Activated T-cell treated with anti-CD3 and anti-CD28 coated beads, Interleukin-2, amount 50 U/mL, for 24 hours (primary cell): ENCODE results near the gene PDE9A.

Experiments
- DNase-seq: peaks from one replicate; pipeline ENCODE4 v3.0.0-alpha.2; 2020
- H3K27ac Mint-ChIP-seq: 2 replicates; pipeline ENCODE4 v1.8.0; 2020; ENCODE audit warnings: mild to moderate bottlenecking, mixed read lengths
- H3K27me3 Mint-ChIP-seq: 2 replicates; pipeline ENCODE4 v1.8.0; 2020; ENCODE audit warnings: mixed read lengths
- H3K36me3 Mint-ChIP-seq: 2 replicates; pipeline ENCODE4 v1.8.0; 2020; ENCODE audit warnings: low read depth, mixed read lengths
- H3K4me1 Mint-ChIP-seq: 2 replicates; pipeline ENCODE4 v1.8.0; 2020; ENCODE audit warnings: low read depth, mixed read lengths
- H3K4me3 Mint-ChIP-seq: 2 replicates; pipeline ENCODE4 v1.8.0; 2020; ENCODE audit warnings: mild to moderate bottlenecking, moderate library complexity, mixed read lengths
- H3K9me3 Mint-ChIP-seq: 2 replicates; pipeline ENCODE4 v1.8.0; 2020; ENCODE audit warnings: mixed read lengths

Gene PDE9A

DNA sequence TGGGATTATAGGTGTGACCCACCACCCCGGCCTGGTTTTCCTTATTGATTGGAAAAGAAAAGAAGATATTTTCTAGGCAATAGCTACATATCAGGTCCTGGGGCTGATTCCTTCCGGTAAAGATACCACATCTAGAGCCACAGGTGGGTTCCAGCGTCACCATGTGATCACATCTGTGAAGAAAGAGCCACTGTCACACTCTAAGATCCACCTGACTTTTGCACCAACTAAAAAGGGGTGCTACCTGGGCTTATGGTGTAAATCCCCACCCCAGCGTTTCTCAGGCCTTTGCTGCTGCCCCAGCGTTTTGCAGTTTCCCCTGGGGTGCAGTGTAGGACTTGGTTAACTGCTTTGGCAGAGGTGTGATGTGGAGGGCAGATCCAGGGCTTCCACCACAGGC is 22.3 kb upstream of the PDE9A start:
- no peaks in the 10 kb centered on the region for H3K9me3 Mint-ChIP-seq
- H3K4me3 Mint-ChIP-seq, result no peak overlapping the region
- H3K36me3 Mint-ChIP-seq, result no peaks in the 10 kb centered on the region
- H3K27ac Mint-ChIP-seq, result no peak overlapping the region
- no peaks in the 10 kb centered on the region for H3K27me3 Mint-ChIP-seq
- H3K4me1 Mint-ChIP-seq, result peaks cover 2% of the 10 kb centered on the region
- no peak for DNase-seq

DNA sequence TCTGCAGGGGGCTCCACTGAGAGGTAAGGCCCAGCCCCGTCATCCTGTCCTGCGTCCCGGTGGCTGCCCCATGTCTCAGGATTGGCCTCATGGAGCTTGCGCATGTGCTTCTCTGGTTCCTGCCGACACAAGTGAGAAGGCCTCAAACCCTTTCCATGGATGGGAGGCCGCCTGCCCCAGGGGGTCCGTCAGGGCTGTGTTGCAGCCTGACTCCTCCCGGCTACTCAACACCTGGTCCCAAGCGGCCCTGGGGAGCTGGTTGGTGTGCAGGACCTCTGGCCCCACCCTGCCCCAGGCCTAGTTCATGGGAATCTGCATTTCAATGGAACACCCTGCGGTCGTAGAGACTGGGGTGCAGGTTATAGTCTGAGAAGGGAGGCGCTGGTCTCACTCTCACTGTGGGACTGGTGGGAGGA is 21.1 kb upstream of the PDE9A start:
- Mint-ChIP-seq H3K36me3 (no peaks in the 10 kb centered on the region), H3K4me1 (peaks cover 2% of the 10 kb centered on the region), H3K9me3 (no peaks in the 10 kb centered on the region), H3K27me3 (no peaks in the 10 kb centered on the region), H3K4me3 (no peak overlapping the region), H3K27ac (no peak overlapping the region)
- DNase-seq, result no peak

DNA sequence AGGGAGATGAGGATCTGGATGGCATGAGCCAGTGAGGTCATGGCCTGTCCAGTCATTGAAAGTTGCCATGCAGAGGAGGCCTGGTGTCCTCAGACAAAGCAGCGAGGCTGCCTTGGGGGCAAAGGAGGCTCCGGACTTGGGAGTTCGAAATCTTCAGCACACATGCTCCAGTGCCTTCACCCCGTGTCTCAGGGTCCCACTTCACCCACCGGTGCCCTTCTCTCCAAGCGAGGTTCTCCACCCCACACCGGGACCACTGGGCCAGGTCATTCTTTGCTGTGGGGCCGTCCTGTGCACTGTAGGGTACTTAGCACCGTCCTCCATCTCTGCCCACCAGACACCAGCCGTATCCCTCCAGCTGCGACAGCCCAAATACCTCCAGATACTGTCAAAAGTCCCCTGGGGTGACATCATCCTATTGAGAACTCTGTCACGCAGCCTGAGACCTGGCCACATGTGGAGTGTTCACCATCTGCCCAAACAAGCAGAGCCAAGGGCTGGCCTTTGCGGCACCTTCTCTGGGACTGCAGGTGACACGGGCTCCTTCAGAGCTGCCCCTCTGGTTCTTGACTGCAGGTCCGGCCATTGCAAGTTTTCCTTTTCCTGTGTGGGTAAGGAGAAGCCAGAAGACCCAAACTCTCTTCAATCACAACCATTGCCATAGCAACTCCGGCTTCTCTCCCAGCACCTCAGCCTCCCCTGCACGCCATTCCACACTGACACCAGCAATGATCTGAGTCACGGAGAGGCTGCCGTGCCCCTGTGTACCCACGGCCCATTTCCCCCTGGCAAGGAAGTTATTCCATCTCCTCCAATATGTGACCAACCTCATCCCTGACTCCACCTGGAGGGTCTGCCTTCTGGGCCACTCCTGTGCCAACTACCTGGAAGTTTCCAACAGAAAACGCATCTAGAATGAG is 20.4 kb upstream of the PDE9A start:
- H3K36me3 Mint-ChIP-seq, result no peaks in the 10 kb centered on the region
- no peaks in the 10 kb centered on the region for H3K9me3 Mint-ChIP-seq
- DNase-seq, result no peak
- no peaks in the 10 kb centered on the region for H3K27me3 Mint-ChIP-seq
- H3K4me1 Mint-ChIP-seq, result peaks cover 2% of the 10 kb centered on the region
- no peak overlapping the region for H3K27ac Mint-ChIP-seq
- no peak overlapping the region for H3K4me3 Mint-ChIP-seq

DNA sequence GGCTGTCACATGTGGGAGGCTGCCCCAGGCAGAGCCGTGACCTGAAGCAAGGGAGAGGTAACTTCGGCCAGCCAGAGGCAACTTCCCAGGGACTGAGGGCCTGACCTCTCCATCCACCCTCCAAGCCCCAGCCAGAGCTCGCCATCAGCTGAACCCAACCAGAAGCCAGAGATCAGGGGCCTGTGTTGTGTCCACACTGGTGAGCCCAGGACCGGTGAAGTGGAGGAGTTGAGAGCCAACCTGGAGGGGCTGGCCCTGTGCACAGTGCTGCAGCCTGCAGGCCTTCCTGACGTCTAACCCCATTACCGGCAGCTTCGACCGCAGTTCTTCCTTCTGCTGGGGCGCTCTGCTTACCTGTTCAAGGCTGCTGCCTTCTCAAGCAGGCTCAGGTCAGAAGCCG is 19.6 kb upstream of the PDE9A start:
- Mint-ChIP-seq H3K27ac (no peak overlapping the region), H3K27me3 (no peaks in the 10 kb centered on the region), H3K9me3 (no peaks in the 10 kb centered on the region), H3K4me1 (peaks cover 2% of the 10 kb centered on the region), H3K36me3 (no peaks in the 10 kb centered on the region), H3K4me3 (no peak overlapping the region)
- no peak for DNase-seq

DNA sequence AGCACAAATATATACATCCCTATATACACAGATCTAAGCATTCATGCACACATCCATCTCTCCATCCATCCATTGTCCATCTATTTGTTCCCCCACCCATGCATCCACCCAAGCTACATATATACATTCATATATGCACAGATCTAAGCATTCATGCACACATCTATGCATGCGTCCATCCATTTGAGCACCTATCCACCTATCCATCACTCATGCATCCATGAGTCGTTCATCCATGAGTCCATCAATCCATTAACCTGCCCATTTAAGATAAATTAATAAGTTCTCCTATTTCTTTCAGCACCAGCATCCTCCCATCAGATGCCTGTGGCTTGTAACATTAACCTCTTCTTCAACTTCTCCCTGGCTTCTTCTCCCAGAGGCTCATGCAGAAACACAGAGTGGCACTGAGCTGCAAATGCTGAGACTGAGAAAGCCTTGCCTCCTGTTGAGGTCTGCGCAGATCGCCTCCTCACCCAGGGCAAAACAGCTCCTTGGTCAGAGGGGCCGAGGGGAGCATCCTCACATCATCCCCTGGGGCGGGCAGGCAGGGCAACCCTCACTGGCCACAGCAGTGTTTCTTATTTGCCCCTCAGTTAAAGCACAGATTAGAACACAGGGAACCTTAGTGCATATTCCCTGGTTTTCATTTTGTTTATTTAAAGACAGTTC is 17.4 kb upstream of the PDE9A start:
- Mint-ChIP-seq H3K4me3 (no peak overlapping the region), H3K4me1 (no peaks in the 10 kb centered on the region), H3K27ac (no peak overlapping the region), H3K9me3 (no peaks in the 10 kb centered on the region), H3K36me3 (no peaks in the 10 kb centered on the region), H3K27me3 (no peaks in the 10 kb centered on the region)
- DNase-seq, result no peak

DNA sequence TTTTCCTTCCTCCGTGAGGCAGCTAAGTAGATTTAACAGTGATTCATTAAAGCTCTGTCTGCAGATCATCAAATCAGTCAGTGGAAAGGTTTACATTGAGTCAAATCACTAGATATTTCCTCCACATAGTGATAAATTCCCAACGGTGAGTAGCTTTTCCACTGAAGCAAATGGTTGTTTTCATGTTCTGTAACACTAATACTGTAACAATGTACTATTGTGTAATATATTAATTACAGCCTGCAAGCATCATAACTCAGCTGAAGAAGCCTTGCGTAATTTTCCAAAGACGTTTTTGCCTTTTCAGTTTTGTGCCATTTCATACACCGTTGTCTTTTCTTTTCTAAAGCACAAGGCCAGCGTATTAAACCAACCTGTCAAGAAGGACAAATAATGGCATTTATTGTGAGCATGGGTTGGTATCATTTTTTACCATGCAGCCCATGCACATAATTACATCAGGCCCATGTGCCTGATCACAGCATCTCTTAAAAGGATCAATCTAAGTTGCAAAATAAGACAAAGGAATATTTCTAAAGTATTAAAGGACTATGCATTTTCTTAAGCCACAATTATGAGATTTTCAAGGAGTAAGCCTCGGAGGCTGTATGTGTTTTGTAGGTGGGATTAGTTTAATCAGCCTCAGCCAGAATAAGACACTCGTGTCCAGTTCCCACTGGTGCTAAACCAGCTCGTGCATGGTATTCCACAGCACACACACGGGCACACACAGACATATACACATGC is 16.7 kb upstream of the PDE9A start:
- H3K9me3 Mint-ChIP-seq, result no peaks in the 10 kb centered on the region
- H3K4me3 Mint-ChIP-seq, result no peak overlapping the region
- H3K27me3 Mint-ChIP-seq, result no peaks in the 10 kb centered on the region
- no peak for DNase-seq
- no peak overlapping the region for H3K27ac Mint-ChIP-seq
- no peaks in the 10 kb centered on the region for H3K36me3 Mint-ChIP-seq
- no peaks in the 10 kb centered on the region for H3K4me1 Mint-ChIP-seq

DNA sequence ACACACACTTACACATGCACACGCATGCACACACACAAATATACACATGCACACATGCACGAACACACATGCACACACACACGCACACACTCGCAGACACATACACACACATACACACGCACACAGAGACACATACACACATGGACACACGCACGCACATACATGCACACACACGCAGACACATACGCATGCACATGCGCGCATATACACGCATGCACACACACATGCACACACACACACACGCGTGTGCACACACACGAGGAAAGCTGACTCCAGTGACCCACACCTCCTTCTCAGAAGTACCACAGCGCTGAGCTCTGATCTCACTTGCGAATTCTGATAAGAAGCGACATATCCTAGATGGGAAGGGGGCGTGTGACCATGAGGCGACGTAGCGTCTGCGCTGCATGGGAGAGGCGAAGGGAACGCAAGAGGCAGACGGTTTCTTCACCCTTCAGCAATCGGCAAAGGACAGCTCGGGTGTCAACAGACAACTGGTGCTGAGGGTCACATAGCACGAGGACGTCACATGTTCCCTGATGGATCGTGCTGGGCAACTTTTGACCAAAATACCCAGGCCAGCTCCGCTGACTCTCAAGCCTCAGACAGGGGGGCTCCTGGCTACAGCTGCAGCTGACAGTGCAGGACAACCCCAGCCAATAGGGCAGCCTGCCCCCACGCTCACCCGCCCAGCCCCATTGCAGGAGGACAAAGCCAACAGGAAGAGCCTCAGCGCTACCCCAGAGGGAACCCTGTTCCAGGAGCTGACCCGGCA is 16.0 kb upstream of the PDE9A start:
- H3K4me3 Mint-ChIP-seq, result no peak overlapping the region
- DNase-seq, result no peak
- H3K27me3 Mint-ChIP-seq, result peaks cover 3% of the 10 kb centered on the region
- H3K9me3 Mint-ChIP-seq, result no peaks in the 10 kb centered on the region
- no peaks in the 10 kb centered on the region for H3K36me3 Mint-ChIP-seq
- H3K27ac Mint-ChIP-seq, result no peak overlapping the region
- no peaks in the 10 kb centered on the region for H3K4me1 Mint-ChIP-seq

DNA sequence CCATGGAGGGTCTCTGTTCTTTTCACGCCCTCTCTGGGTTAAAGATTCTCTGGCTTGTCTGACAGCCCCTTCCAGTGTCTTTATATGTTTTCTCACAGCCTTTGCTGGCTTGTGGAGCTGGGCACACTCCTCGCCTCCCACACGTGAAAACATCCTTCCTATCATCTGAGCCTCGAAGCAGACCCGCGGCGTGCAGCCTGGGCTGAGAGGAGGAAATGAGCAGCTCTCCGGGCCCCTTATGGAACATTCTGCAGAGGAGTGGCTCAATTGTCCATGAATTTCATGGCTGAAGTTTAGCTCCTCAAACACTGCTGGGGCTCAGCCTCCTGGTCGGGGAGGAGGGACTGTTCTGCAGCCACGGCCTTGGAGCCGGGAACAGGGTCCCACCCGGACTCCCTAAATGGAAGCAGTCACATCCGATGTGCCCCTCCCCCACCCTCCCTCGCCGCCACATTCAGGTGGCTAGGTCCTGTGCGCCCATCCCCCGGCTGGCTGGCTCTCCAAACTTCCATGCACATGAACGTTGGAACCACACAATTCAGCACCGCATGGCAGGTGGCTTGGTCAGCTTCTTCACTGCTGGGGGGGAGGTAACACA is 15.1 kb upstream of the PDE9A start:
- no peak overlapping the region for H3K4me3 Mint-ChIP-seq
- H3K27ac Mint-ChIP-seq, result no peak overlapping the region
- no peaks in the 10 kb centered on the region for H3K4me1 Mint-ChIP-seq
- no peak for DNase-seq
- no peaks in the 10 kb centered on the region for H3K9me3 Mint-ChIP-seq
- H3K27me3 Mint-ChIP-seq, result peaks cover 3% of the 10 kb centered on the region
- no peaks in the 10 kb centered on the region for H3K36me3 Mint-ChIP-seq

DNA sequence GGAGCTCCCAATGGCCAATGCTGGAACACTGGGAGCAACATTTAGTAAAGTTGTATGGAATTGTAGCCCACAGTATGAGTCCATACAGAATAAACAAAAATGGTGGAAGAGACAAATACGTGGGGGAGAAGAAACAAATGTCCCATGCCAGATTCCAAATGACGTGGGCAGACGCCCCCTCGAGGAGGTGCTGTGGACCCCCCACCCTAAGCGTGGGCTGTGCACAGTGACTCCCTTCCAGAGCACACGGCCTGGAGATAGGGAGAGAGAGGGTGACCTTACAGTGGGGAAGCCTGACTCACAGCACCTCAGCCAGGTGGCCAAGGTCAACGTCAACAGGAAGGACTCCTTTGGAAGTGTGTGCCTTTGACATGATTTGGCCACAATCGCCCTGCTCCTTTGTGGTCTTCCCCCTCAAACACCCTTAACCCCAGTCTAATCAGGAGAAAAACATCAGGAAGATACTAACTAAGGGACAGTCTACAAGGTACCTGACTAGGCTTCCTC is 13.7 kb upstream of the PDE9A start:
- no peaks in the 10 kb centered on the region for H3K9me3 Mint-ChIP-seq
- H3K4me1 Mint-ChIP-seq, result no peaks in the 10 kb centered on the region
- DNase-seq, result no peak
- no peak overlapping the region for H3K27ac Mint-ChIP-seq
- H3K36me3 Mint-ChIP-seq, result no peaks in the 10 kb centered on the region
- H3K4me3 Mint-ChIP-seq, result no peak overlapping the region
- peaks cover 3% of the 10 kb centered on the region for H3K27me3 Mint-ChIP-seq

DNA sequence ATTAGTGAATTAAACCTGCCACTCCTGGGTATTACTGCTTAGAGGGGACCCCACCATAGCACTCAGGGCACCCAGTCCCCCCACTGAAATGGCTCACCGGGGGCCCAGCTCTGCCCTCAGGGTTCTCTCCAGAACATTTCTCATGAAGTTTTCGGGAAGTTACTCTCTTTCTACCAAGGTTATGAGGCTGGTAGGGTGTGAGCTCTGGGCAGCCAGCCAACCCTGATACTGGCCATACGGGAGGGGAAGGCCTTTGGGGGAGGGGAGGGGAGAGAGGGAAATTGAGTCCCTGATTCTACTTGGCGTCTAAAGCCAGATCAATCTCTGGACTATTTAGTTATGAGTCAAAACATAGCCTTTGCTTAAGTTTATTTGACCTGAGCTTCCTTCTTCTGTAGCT is 12.9 kb upstream of the PDE9A start:
- Mint-ChIP-seq H3K27ac (no peak overlapping the region), H3K4me1 (no peaks in the 10 kb centered on the region), H3K27me3 (peaks cover 3% of the 10 kb centered on the region), H3K9me3 (no peaks in the 10 kb centered on the region), H3K4me3 (no peak overlapping the region), H3K36me3 (no peaks in the 10 kb centered on the region)
- DNase-seq, result no peak

DNA sequence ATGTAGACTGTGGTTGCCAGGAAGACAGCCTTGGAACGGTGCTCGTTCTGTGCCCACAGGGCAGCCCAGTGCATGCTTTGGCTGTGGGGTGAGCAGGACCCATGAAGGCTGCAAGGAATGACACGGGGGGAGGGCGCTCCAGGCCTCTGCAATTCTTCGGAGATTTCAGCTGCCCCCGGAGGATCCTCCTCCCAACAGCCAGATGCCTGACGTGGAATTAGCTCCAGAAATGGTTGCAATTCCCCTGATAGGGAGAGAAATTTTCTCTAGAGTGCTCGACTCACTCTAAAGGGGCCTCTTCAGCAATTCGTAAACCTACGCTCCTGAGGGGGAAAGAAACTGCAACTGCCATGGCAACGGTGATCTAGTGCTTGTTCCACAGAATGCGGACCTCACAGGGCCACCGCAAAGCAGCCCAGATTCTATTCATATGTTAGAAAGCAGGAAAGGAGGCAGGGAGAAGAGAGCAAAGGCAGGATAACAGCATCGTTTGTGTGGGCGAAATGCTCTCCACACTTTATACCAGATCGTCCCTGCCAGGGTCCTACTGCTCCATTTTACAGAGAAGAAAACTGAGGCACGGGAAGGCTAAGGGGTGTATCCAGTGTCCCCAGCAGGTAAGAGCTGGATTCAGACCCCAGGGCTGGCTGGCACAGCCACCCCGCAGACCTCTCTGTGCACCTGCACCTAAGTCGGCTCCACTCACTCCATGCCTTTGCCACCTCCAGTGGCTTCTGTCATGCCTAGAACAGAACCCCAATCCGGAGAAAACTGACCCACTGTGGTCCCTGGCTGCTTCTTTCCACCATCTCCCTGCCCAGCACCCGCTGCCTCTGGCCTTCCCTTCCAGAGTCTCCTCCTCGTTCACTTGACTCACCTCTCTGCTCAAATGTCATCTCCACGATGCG is 11.9 kb upstream of the PDE9A start:
- no peak overlapping the region for H3K4me3 Mint-ChIP-seq
- no peak overlapping the region for H3K27ac Mint-ChIP-seq
- H3K9me3 Mint-ChIP-seq, result no peaks in the 10 kb centered on the region
- no peaks in the 10 kb centered on the region for H3K4me1 Mint-ChIP-seq
- no peak for DNase-seq
- H3K36me3 Mint-ChIP-seq, result no peaks in the 10 kb centered on the region
- peaks cover 3% of the 10 kb centered on the region for H3K27me3 Mint-ChIP-seq

DNA sequence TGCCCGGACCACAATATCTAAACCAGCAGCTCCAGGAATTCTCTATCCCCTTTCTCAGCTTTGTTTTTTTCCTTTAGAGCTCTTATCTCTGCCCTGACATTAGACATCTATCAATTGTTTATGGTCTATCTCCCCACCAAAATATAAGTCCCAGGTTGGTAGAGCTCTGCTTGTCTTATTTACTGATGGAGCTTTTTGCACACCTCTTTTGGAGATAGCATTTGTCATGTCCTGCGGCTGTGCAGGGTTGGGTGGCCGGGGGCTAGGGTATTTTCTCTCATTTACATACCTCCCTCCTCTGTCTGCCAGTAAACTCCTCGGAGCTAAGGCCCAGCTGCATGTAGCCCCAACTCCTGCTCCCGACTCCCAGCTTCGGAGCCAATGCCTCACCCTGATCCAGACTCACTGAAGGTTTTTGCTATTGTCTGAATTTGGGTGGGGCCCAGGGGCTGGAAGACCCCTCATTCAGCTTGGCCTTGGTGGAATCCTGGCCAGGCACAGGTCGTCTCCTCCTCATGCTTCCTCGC is 11.1 kb upstream of the PDE9A start:
- no peaks in the 10 kb centered on the region for H3K9me3 Mint-ChIP-seq

More for the DNA sequence above, 11.1 kb upstream of the PDE9A start:
- Mint-ChIP-seq H3K36me3 (no peaks in the 10 kb centered on the region), H3K4me3 (no peak overlapping the region), H3K27me3 (peaks cover 3% of the 10 kb centered on the region), H3K27ac (no peak overlapping the region), H3K4me1 (no peaks in the 10 kb centered on the region)
- DNase-seq, result no peak
